NB4 (cell line): ENCODE data around the gene UGGT1.

ENCODE experiments used
- CTCF ChIP-seq: IDR thresholded peaks from one replicate; pipeline ENCODE4 v1.5.1; 2012; ENCODE audit warnings: low read depth, low read length
- MAX ChIP-seq: IDR thresholded peaks from 2 replicates; pipeline ENCODE4 v1.6.1; 2011; ENCODE audit warnings: low read depth, low read length
- POLR2A ChIP-seq: IDR thresholded peaks from 2 replicates; pipeline ENCODE4 v1.6.1; 2011; ENCODE audit warnings: mild to moderate bottlenecking; ENCODE audit not compliant: insufficient read length; ENCODE audit errors: extremely low read depth

GRCh38 chr2:128164311-128164710, 73.3 kb downstream of the UGGT1 start:
- TF ChIP-seq MAX (no peak), POLR2A (no peak), CTCF (no peak)
